Adrenal gland (tissue), 12 donors: ENCODE results near the gene KRT14. TPM values are rescaled to one million over a fixed set of nuclear protein-coding genes. Genes with fewer than 3 reads are reported as not detected.
"Not testable (repeated sequence)": the region's sequence is repeated elsewhere in the genome, so short reads cannot be mapped to it uniquely, and the experiment has no call there.

Source experiments
- DNase-seq, 7 donors: peaks; one replicate each; pipeline ENCODE4 v3.0.0-alpha.2; 2019 to 2020
- H3K27ac ChIP-seq, 5 donors: fragments of 200-600 bp; sonication (generic) in 4 of 5; 1 replicate in 3 of 5; 2 replicates in 2 of 5; pipeline versions ENCODE4 v1.5.1 to v1.8.0; 2016 to 2020; ENCODE audit warnings: mild to moderate bottlenecking in 1 of 5
- H3K27me3 ChIP-seq: fragments of 200-600 bp; 2 replicates; pipeline ENCODE4 v1.8.0; 2021
- H3K36me3 ChIP-seq, 2 donors: fragments of 200-600 bp; replicated peaks in 1 of 2; 1 replicate in 1 of 2; 2 replicates in 1 of 2; pipeline versions ENCODE4 v1.5.1 to v1.8.0; 2018 to 2022
- H3K4me1 ChIP-seq, 2 donors: fragments of 200-600 bp; replicated peaks in 1 of 2; 1 replicate in 1 of 2; 2 replicates in 1 of 2; pipeline versions ENCODE4 v1.5.1 to v1.8.0; 2018 to 2021
- H3K4me3 ChIP-seq, 4 donors: fragments of 200-600 bp; sonication (generic) in 3 of 4; one replicate each; pipeline ENCODE4 v1.5.1; 2016 to 2018
- H3K9me3 ChIP-seq, 3 donors: fragments of 200-600 bp; sonication (generic) in 1 of 3; replicated peaks in 1 of 3; 1 replicate in 2 of 3; 2 replicates in 1 of 3; pipeline versions ENCODE4 v1.5.1 to v1.8.0; 2016 to 2021
- CTCF ChIP-seq, 6 experiments: fragments of 450-650 bp in 4 of 6; fragments of 200-600 bp in 2 of 6; sonication (generic) in 1 of 6; IDR thresholded peaks; 1 replicate in 5 of 6; 2 replicates in 1 of 6; pipeline versions ENCODE4 v1.5.1 to v1.8.0; 2016 to 2021; ENCODE audit warnings: antibody characterized with exemption in 6 of 6, mild to moderate bottlenecking in 2 of 6, moderate library complexity in 1 of 6
- POLR2A ChIP-seq, 2 donors: fragments of 450-650 bp; IDR thresholded peaks; one replicate each; pipeline ENCODE4 v1.6.1; 2017; ENCODE audit warnings: antibody characterized with exemption in 2 of 2, mild to moderate bottlenecking in 2 of 2, moderate library complexity in 1 of 2
- WGBS, 4 donors: extraction: QIAGEN DNeasy Blood & Tissue Kit in 2 of 4; methylation state at CpG; one replicate each; pipeline versions ENCODE4 v1.1.5 to v1.1.7; 2013 to 2017; 5-methylcytosine and 5-hydroxymethylcytosine counted together
- intact Hi-C, 2 donors: fragments of 100-400 bp; cut with DNase I; formaldehyde crosslinking; loops; one replicate each; pipeline versions ENCODE4 v1.14.1 to v1.15.0; 2022 to 2023
- polyA plus RNA-seq, 3 donors: library from polyadenylated mRNA; stranded (reverse); fragments of 200-250 nt in 2 of 3; fragments of 350-450 nt in 1 of 3; fragmentation: Illumina TruSeq in 1 of 3; extraction: RNeasy Lipid Tissue Mini Kit (QIAGEN cat#74804) in 1 of 3; gene quantifications; one replicate each; pipeline ENCODE4 v1.2.3, GENCODE V29; 2013 to 2014
- total RNA-seq, 9 donors: library from RNA; depleted of rRNA in 4 of 9; stranded (reverse); fragments of >200 nt in 4 of 9; fragments of 120-200 nt in 1 of 9; fragmentation: NEBNext Ultra II Directional in 1 of 9; extraction: Animal tissue kit (Norgen Biotek cat#: 25700) in 1 of 9; gene quantifications; one replicate each; pipeline versions ENCODE4 v1.1.0 to v1.2.4, GENCODE V29; 2013 to 2023
- donor health status: healthy with polysubstance abuse.
- donor health status: Bipolar disorder and iron deficiency.
- donor health status: DM: yes; HTN: yes; CAD: no.
- donor health status: DM: no; HTN: no; CAD: no.
- donor health status: DM: no; HTN: no; CAD: no.
- donor health status: DM: yes; HTN: yes; CAD: no.

Gene KRT14
- total and polyA plus RNA-seq, 12 donors, result 0.35 to 1.2 TPM; not detected in 10

GRCh38 chr17:41625602-41626001, 38.9 kb upstream of the KRT14 start:
- Histone ChIP-seq H3K27me3 (no peaks in the 10 kb centered on the region), H3K4me3 (no peak overlapping the region), H3K36me3 (no peaks in the 10 kb centered on the region), H3K27ac (no peak overlapping the region), H3K9me3 (no peaks in the 10 kb centered on the region), H3K4me1 (no peaks in the 10 kb centered on the region)
- WGBS, 4 donors, result 75 to 81% (median 78%) methylated on average over 4 to 16 of the region's 16 CpGs
- no peak for TF ChIP-seq CTCF (IDR thresholded peaks at IDR 0.05)
- TF ChIP-seq POLR2A (IDR thresholded peaks at IDR 0.05), result no peak
- intact Hi-C loops, result no loop called here
- peak in 1 of 7 donors; percentile 4 for DNase-seq

DNA sequence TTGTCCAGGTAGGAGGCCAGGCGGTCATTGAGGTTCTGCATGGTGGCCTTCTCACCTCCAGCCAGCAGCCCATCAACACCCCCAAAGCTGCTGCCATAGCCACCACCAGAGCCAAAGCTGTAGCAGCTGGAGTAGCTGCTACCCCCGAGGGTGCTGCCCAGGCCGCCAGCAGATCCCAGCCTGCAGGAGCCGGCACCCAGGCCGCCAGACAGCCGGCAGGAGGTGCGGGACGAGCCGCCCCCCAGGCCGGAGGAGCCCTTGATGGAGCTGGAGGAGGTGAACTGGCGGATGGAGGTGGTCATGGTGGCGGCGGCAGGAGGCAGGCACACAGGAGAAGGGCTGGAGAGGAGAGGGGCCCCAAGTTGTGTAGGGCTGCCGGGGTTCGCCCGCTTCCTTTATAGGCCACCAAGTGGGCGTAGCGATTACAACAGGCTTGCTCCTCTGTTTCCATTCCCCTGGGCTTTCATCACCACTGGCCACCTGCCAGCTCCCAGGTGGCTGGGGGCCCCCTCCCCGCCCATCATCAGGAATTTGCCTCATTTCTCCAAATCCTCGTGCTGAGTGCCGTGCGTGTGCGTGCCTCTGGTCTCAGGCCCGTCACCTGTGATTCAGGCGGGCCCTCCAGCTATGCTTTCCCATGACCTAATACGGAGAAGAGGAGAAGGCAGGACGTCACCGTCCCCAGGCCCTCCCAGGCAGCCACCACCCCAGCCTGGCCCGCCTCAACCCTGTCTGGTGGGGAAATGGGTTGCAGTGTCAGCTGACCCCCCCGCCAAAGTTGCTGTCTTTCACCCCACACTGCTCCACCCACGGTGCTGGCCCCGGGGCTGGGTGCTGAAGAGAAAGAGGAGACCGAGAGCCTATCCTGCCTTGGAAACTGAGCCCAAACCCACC, 37.8 kb upstream of the KRT14 start, which contains the start of gene KRT17:
KRT17 (minus strand) TSS at position 368 of the 894 bp plus-strand sequence; CDS start at position 302, 66 bp downstream.
- H3K27me3 ChIP-seq, result no peaks in the 10 kb centered on the region
- DNase-seq, result no peak
- H3K36me3 ChIP-seq, result no peaks in the 10 kb centered on the region
- no peak within 1 kb of the TSS for H3K4me3 ChIP-seq
- H3K27ac ChIP-seq, result no peak within 1 kb of the TSS
- TF ChIP-seq CTCF (IDR thresholded peaks at IDR 0.05), result no peak
- intact Hi-C loops, result no loop called here
- WGBS, 4 donors, result 75 to 86% (median 84%) methylated on average over 11 to 31 of the region's 33 CpGs
- no peaks in the 10 kb centered on the region for H3K4me1 ChIP-seq
- H3K9me3 ChIP-seq, result no peaks in the 10 kb centered on the region

GRCh38 chr17:41623184-41623861, 36.6 kb upstream of the KRT14 start:
- H3K4me1 ChIP-seq, H3K27ac ChIP-seq, H3K4me3 ChIP-seq: not testable (repeated sequence)

GRCh38 chr17:41622340-41623183, 35.9 kb upstream of the KRT14 start:
- H3K27me3 ChIP-seq, H3K9me3 ChIP-seq, intact Hi-C loops, H3K4me1 ChIP-seq, H3K4me3 ChIP-seq, DNase-seq, H3K27ac ChIP-seq, H3K36me3 ChIP-seq: not testable (repeated sequence)
- WGBS, 4 donors, result 68 to 78% (median 74%) methylated on average over 8 to 19 of the region's 19 CpGs

More at GRCh38 chr17:41623184-41623861, 36.6 kb upstream of the KRT14 start:
- H3K27me3 ChIP-seq, intact Hi-C loops, H3K9me3 ChIP-seq, DNase-seq, H3K36me3 ChIP-seq: not testable (repeated sequence)
- 50 to 79% (median 72%) methylated on average over 6 to 10 of the region's 10 CpGs for WGBS, 4 donors

DNA sequence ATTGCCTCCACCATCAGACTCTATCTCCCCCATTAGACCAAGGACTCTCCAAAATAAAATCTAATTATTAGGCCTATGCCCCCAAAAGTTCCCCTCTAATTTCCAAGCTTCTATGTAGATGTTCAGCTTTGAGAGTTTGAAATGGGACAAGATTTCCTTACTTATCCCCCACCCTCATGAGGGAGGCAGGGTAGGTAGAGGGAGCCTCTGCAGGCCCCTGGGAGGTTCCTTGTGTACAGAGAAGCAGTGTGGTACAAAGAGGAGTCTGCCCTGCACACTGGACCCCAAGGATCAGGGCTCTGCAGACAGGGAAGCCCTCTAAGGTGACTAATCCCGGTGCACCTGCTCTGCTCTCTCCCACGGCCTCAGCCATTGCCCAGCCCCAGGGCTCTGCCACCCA, 35.2 kb upstream of the KRT14 start:
- Histone ChIP-seq H3K9me3 (no peaks in the 10 kb centered on the region), H3K27me3 (no peaks in the 10 kb centered on the region), H3K4me3 (no peak overlapping the region), H3K36me3 (no peaks in the 10 kb centered on the region), H3K27ac (no peak overlapping the region), H3K4me1 (no peaks in the 10 kb centered on the region)
- DNase-seq, result no peak
- no peak for TF ChIP-seq CTCF (IDR thresholded peaks at IDR 0.05)
- TF ChIP-seq POLR2A (IDR thresholded peaks at IDR 0.05), result no peak
- intact Hi-C loops, result no loop called here
- WGBS, 4 donors, result 76 to 89% (median 82%) methylated on average over 2 of the region's 2 CpGs

DNA sequence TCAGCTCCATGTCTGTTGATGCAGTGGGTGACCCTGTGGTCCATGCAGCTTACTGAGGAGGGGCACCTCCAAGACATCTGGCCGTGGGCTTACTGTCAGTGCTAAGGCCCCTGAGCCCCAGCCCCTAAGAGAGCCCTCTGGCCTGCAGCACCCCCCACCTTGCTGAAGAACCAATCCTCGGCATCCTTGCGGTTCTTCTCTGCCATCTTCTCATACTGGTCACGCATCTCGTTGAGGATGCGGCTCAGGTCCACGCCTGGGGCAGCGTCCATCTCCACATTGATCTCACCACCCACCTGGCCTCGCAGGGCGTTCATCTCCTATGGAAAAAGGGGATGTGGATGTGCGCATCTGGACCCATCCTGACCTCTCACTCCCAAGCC, 34.7 kb upstream of the KRT14 start:
- H3K36me3 ChIP-seq, DNase-seq, H3K27me3 ChIP-seq, H3K27ac ChIP-seq, intact Hi-C loops, H3K4me1 ChIP-seq, H3K4me3 ChIP-seq, H3K9me3 ChIP-seq: not testable (repeated sequence)
- 85 to 91% (median 90%) methylated on average over 11 of the region's 11 CpGs for WGBS, 4 donors
